Endothelial cell of umbilical vein (primary cell): Measurements from ENCODE around the gene PLD1. TPM values are rescaled to one million over a fixed set of nuclear protein-coding genes. Genes with fewer than 3 reads are reported as not detected.

Source experiments
- BruUV-seq: library from RNA; stranded (reverse); fragments of 400-500 nt; replicated peaks from 2 replicates; lab custom pipeline; 2021; lab: Mats Ljungman, UMichigan
- CTCF ChIA-PET: fragments of 300-600, 350-600 bp; sonication (Branson Sonifier 250); formaldehyde crosslinking; loops from one replicate; lab custom pipeline; 2021; ENCODE audit warnings: antibody characterized with exemption, inconsistent platforms; lab: Charles Lee
- POLR2A ChIA-PET: fragments of 300-600, 350-600 bp; sonication (Branson Sonifier 250); formaldehyde crosslinking; loops from one replicate; lab custom pipeline; 2021; ENCODE audit warnings: antibody characterized with exemption, inconsistent platforms; lab: Charles Lee
- DNase-seq: peaks from one replicate; pipeline ENCODE4 v3.0.0-alpha.2; 2011; ENCODE audit warnings: low read depth, low spot score
- FAIRE-seq: peaks from 2 replicates; lab custom pipeline; 2011; peaks lifted over from hg19 to GRCh38; lab: Jason Lieb, UNC
- H2AFZ ChIP-seq: 2 replicates; pipeline ENCODE4 v1.6.0; 2012; ENCODE audit warnings: low read depth, low read length, control low read depth, inconsistent platforms
- H3K27ac ChIP-seq: 2 replicates; pipeline ENCODE4 v1.5.1; 2011; ENCODE audit warnings: low read depth, mild to moderate bottlenecking, control low read depth, low read length, moderate library complexity; ENCODE audit not compliant: insufficient read depth
- H3K27me3 ChIP-seq, 2 experiments: 2 replicates each; pipeline versions ENCODE4 v1.6.0 to v1.6.1; 2011; ENCODE audit warnings: low read length in 2 of 2, mixed read lengths in 1 of 2; ENCODE audit not compliant: control insufficient read depth in 2 of 2, insufficient read depth in 2 of 2
- H3K36me3 ChIP-seq, 2 experiments: 2 replicates in 1 of 2; 3 replicates in 1 of 2; pipeline ENCODE4 v1.5.1; 2011; ENCODE audit warnings: low read length in 2 of 2, mild to moderate bottlenecking in 1 of 2, moderate library complexity in 1 of 2; ENCODE audit not compliant: control insufficient read depth in 2 of 2, insufficient read depth in 2 of 2; ENCODE audit errors: extremely low read depth in 1 of 2
- H3K4me1 ChIP-seq: 3 replicates; pipeline ENCODE4 v1.5.1; 2011; ENCODE audit warnings: mild to moderate bottlenecking, low read length; ENCODE audit not compliant: control insufficient read depth, insufficient read depth; ENCODE audit errors: extremely low read depth
- H3K4me2 ChIP-seq: 2 replicates; pipeline ENCODE4 v1.6.1; 2011; ENCODE audit warnings: low read length, control low read depth, mixed read lengths; ENCODE audit not compliant: insufficient read depth
- H3K4me3 ChIP-seq, 3 experiments: fragments of 200-600 bp in 1 of 3; sonication (generic), shearing (Covaris generic) in 1 of 3; replicated peaks in 1 of 3; 2 replicates each; pipeline ENCODE4 v1.5.1; 2011 to 2016; ENCODE audit warnings: control low read depth in 3 of 3, low read length in 3 of 3, mild to moderate bottlenecking in 2 of 3, inconsistent platforms in 1 of 3, low read depth in 1 of 3, moderate library complexity in 1 of 3; ENCODE audit not compliant: insufficient read depth in 1 of 3
- H3K79me2 ChIP-seq: 2 replicates; pipeline ENCODE4 v1.6.0; 2012; ENCODE audit warnings: low read length, inconsistent platforms; ENCODE audit not compliant: control insufficient read depth, insufficient read depth
- H3K9ac ChIP-seq: replicated peaks from 2 replicates; pipeline ENCODE3; 2011; ENCODE audit warnings: low read length, control low read depth; ENCODE audit not compliant: insufficient read depth; ENCODE audit errors: extremely low read depth
- H3K9me1 ChIP-seq: replicated peaks from 3 replicates; pipeline ENCODE4 v1.6.0; 2011; ENCODE audit warnings: mild to moderate bottlenecking, low read length; ENCODE audit not compliant: control insufficient read depth, insufficient read depth; ENCODE audit errors: extremely low read depth
- H3K9me3 ChIP-seq: replicated peaks from 2 replicates; pipeline ENCODE4 v1.5.1; 2012; ENCODE audit warnings: low read length, inconsistent platforms; ENCODE audit not compliant: control insufficient read depth, insufficient read depth
- H4K20me1 ChIP-seq: replicated peaks from 2 replicates; pipeline ENCODE3; 2011; ENCODE audit warnings: mild to moderate bottlenecking, low read length; ENCODE audit not compliant: control insufficient read depth, insufficient read depth; ENCODE audit errors: extremely low read depth
- CTCF ChIP-seq, 2 donors: IDR thresholded peaks; 1 replicate in 1 of 2; 2 replicates in 1 of 2; pipeline ENCODE4 v1.5.1; 2011; ENCODE audit warnings: low read length in 2 of 2, mild to moderate bottlenecking in 2 of 2, moderate library complexity in 2 of 2, control low read depth in 1 of 2, inconsistent platforms in 1 of 2, low read depth in 1 of 2; ENCODE audit not compliant: insufficient read depth in 1 of 2; ENCODE audit errors: extremely low read depth in 1 of 2
- EZH2 ChIP-seq: IDR thresholded peaks from 2 replicates; pipeline ENCODE4 v1.6.1; 2012; ENCODE audit warnings: borderline replicate concordance, low read depth, mild to moderate bottlenecking, moderate library complexity, low read length, inconsistent platforms; ENCODE audit not compliant: severe bottlenecking
- FOS ChIP-seq: IDR thresholded peaks from 2 replicates; pipeline ENCODE4 v1.6.1; 2011; ENCODE audit warnings: mild to moderate bottlenecking, low read length, moderate library complexity, borderline replicate concordance; ENCODE audit not compliant: insufficient read depth
- GATA2 ChIP-seq: IDR thresholded peaks from 2 replicates; pipeline ENCODE4 v1.7.0; 2011; ENCODE audit warnings: low read depth, mild to moderate bottlenecking, moderate library complexity, mixed read lengths, low read length; ENCODE audit not compliant: insufficient read length, insufficient read depth
- JUN ChIP-seq: IDR thresholded peaks from 2 replicates; pipeline ENCODE4 v1.6.1; 2011; ENCODE audit warnings: borderline replicate concordance, low read depth; ENCODE audit not compliant: insufficient read length, insufficient read depth
- MAX ChIP-seq: IDR thresholded peaks from 2 replicates; pipeline ENCODE4 v1.6.1; 2011; ENCODE audit not compliant: insufficient read depth, insufficient read length
- MYC ChIP-seq: IDR thresholded peaks from one replicate; pipeline ENCODE4 v1.6.1; 2011; ENCODE audit warnings: mild to moderate bottlenecking, low read depth, low read length
- POLR2A ChIP-seq: IDR thresholded peaks from 2 replicates; pipeline ENCODE4 v1.6.1; 2012; ENCODE audit warnings: low read depth, mild to moderate bottlenecking, control low read depth, low read length
- POLR2AphosphoS5 ChIP-seq: IDR thresholded peaks from 2 replicates; pipeline ENCODE4 v1.6.1; 2012; ENCODE audit warnings: low read depth, mild to moderate bottlenecking, control low read depth, low read length, moderate library complexity; ENCODE audit not compliant: insufficient read depth
- dilution Hi-C: fragments of 300-500 bp; cut with MboI; formaldehyde crosslinking; loops from one replicate; pipeline ENCODE4 v1.15.0; 2019; ENCODE audit warnings: low sequenced_read_pairs; ENCODE audit not compliant: extremely low pct_ligation_motif_present
- intact Hi-C: fragments of 100-400 bp; cut with micrococcal nuclease; formaldehyde crosslinking; loops from one replicate; pipeline ENCODE4 v1.10.0; 2022
- polyA plus RNA-seq, 4 experiments: library from polyadenylated mRNA; depleted of rRNA in 3 of 4; stranded (reverse) in 3 of 4; unstranded in 1 of 4; fragments of >200 nt; gene quantifications; 2 replicates each; pipeline versions ENCODE4 v1.2.1 to v1.2.3, GENCODE V29; 2011 to 2012; ENCODE audit warnings: missing spikeins in 1 of 4
- total RNA-seq: library from RNA; stranded (reverse); gene quantifications from 2 replicates; pipeline ENCODE4 v1.2.3, GENCODE V29; 2021

PLD1 gene
- total and polyA plus RNA-seq, 2 donors (not counting 3 experiments of a cell fraction or from before 2014, with no cell fraction given), result 42.0 to 108 TPM

DNA sequence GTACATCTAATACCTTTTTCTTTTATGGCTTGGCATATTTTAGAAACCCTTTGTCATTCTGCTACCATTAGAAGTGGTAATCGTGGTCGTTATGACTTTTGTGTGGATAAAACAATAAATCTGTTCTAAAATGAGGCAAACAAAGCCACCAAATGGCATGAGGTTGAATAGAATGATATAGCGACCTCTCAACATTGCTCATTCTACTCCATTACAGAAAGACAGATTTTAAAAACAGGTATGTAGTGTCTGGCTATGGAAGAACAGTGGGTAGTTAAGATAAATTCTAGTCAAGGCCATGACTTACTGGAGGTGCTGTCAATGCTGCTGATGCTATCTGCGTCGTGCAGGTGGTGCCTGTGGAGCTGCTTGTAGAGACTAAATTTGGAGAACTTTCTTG is 123.2 kb downstream of the PLD1 start:
- dilution Hi-C loops, result no loop called here
- DNase-seq, result no peak
- POLR2A ChIA-PET, result no interaction called here
- intact Hi-C loops, result no loop called here
- TF ChIP-seq EZH2 (no peak), MYC (no peak), POLR2AphosphoS5 (no peak), JUN (no peak), CTCF (IDR thresholded peaks at IDR 0.05; ENCODE audit: extremely low read depth in 1 of 2, insufficient read depth in 1 of 2, low read depth in 1 of 2, low read length in 2 of 2) (no peak), MAX (no peak), GATA2 (no peak), FOS (no peak), POLR2A (no peak)
- no peaks in the 10 kb centered on the region for H3K27me3 ChIP-seq
- peaks cover 21 to 22% of the 10 kb centered on the region in 2 experiments for H3K36me3 ChIP-seq
- H2AFZ ChIP-seq, result no peak overlapping the region
- H3K27ac ChIP-seq, result no peak overlapping the region
- H3K79me2 ChIP-seq, result no peaks in the 10 kb centered on the region
- no peaks in the 10 kb centered on the region for H3K9me3 ChIP-seq
- BruUV-seq, result no TSS peak
- no peaks in the 10 kb centered on the region for H3K4me1 ChIP-seq
- CTCF ChIA-PET, result interaction anchor here (1.5 kb wide), 1 partner anchor 143 kb away, joined by 4 read pairs; no protein-coding TSS in a partner anchor
- FAIRE-seq, result no peak
- no peaks in the 10 kb centered on the region for H3K9me1 ChIP-seq
- H4K20me1 ChIP-seq, result no peaks in the 10 kb centered on the region
- H3K4me2 ChIP-seq, result no peak overlapping the region
- H3K4me3 ChIP-seq, result no peak overlapping the region
- no peak overlapping the region for H3K9ac ChIP-seq
